Natural killer cell (primary cell): Measurements from ENCODE around the gene S100A4. TPM values are rescaled to one million over a fixed set of nuclear protein-coding genes. Genes with fewer than 3 reads are reported as not detected.

Experiments
- ATAC-seq, 3 donors: fragments of 150-1000 bp in 2 of 3; fragments of 200-7000 bp in 1 of 3; cut with Tn5 transposase; 1 replicate in 1 of 3; 2 replicates in 2 of 3; pipeline ENCODE4 v1.10.0; 2021; ENCODE audit warnings: mild to moderate bottlenecking in 2 of 3, moderate library complexity in 2 of 3
- DNase-seq, 2 donors: peaks; one replicate each; pipeline versions ENCODE4 v3.0.0 to v3.0.0-alpha.2; 2013 to 2021; ENCODE audit warnings: mixed read lengths in 1 of 2
- H3K27ac ChIP-seq: one replicate; pipeline ENCODE4 v1.5.1; 2013; ENCODE audit warnings: mild to moderate bottlenecking, low read length
- H3K27me3 ChIP-seq: one replicate; pipeline ENCODE4 v1.6.1; 2013; ENCODE audit warnings: low read length; ENCODE audit not compliant: control insufficient read depth, insufficient read depth
- H3K36me3 ChIP-seq: one replicate; pipeline ENCODE4 v1.6.1; 2013; ENCODE audit warnings: low read length; ENCODE audit not compliant: control insufficient read depth, insufficient read depth
- H3K4me1 ChIP-seq: one replicate; pipeline ENCODE4 v1.6.1; 2013; ENCODE audit warnings: low read length; ENCODE audit not compliant: control insufficient read depth, insufficient read depth
- H3K4me3 ChIP-seq: one replicate; pipeline ENCODE4 v1.5.1; 2013; ENCODE audit warnings: low read length
- H3K9me3 ChIP-seq: one replicate; pipeline ENCODE4 v1.6.1; 2013; ENCODE audit warnings: low read length; ENCODE audit not compliant: control insufficient read depth, insufficient read depth
- H3K27ac Mint-ChIP-seq, 2 donors: one replicate each; pipeline ENCODE4 v1.8.0; 2022; ENCODE audit warnings: mild to moderate bottlenecking in 2 of 2, mixed read lengths in 2 of 2, moderate library complexity in 1 of 2
- H3K27me3 Mint-ChIP-seq, 2 donors: one replicate each; pipeline ENCODE4 v1.8.0; 2022; ENCODE audit warnings: low read depth in 2 of 2, mixed read lengths in 2 of 2
- H3K36me3 Mint-ChIP-seq: one replicate; pipeline ENCODE4 v1.8.0; 2022; ENCODE audit warnings: mixed read lengths
- H3K4me1 Mint-ChIP-seq, 2 donors: one replicate each; pipeline ENCODE4 v1.8.0; 2022; ENCODE audit warnings: mixed read lengths in 2 of 2
- H3K4me3 Mint-ChIP-seq: one replicate; pipeline ENCODE4 v1.8.0; 2022; ENCODE audit warnings: mild to moderate bottlenecking, moderate library complexity, mixed read lengths
- H3K9me3 Mint-ChIP-seq, 2 donors: one replicate each; pipeline ENCODE4 v1.8.0; 2022; ENCODE audit warnings: mixed read lengths in 2 of 2
- CTCF ChIP-seq: fragments of 200-600 bp; IDR thresholded peaks from one replicate; pipeline ENCODE4 v1.8.0; 2022; ENCODE audit warnings: antibody characterized with exemption
- WGBS: methylation state at CpG from one replicate; pipeline ENCODE4 v1.1.7; 2013; ENCODE audit warnings: missing lambda C conversion rate; ENCODE audit not compliant: insufficient coverage; 5-methylcytosine and 5-hydroxymethylcytosine counted together
- intact Hi-C: fragments of 100-400 bp; cut with micrococcal nuclease; formaldehyde crosslinking; loops from one replicate; pipeline ENCODE4 v1.14.2; 2022
- total RNA-seq, 4 donors: library from RNA; stranded (reverse); fragments of 120-200 nt in 1 of 4; gene quantifications; one replicate each; pipeline versions ENCODE4 v1.2.3 to v1.2.4, GENCODE V29; 2013 to 2022

The S100A4 gene
- total RNA-seq, 3 donors from 2014 or later (not counting 1 experiment from before 2014, with no cell fraction given), result 509 to 689 (median 597) TPM

- intact Hi-C loops, result no loop called here
- ATAC-seq (no peak), DNase-seq (no peak)
- Mint-ChIP-seq H3K9me3 (no peaks in the 10 kb centered on the region), H3K27ac (no peak overlapping the region), H3K27me3 (no peaks in the 10 kb centered on the region), H3K36me3 (no peaks in the 10 kb centered on the region), H3K4me3 (no peak overlapping the region), H3K4me1 (peaks cover 0 to 6% of the 10 kb centered on the region in 2 donors)
- H3K36me3 ChIP-seq, result no peaks in the 10 kb centered on the region
- H3K4me3 ChIP-seq, result no peak overlapping the region
- WGBS, result 98% methylated on average over 5 of the region's 5 CpGs
- no peak overlapping the region for H3K27ac ChIP-seq
- H3K27me3 ChIP-seq, result no peaks in the 10 kb centered on the region
- H3K4me1 ChIP-seq, result peaks cover 3% of the 10 kb centered on the region
- no peaks in the 10 kb centered on the region for H3K9me3 ChIP-seq
- TF ChIP-seq CTCF, result no peak
Measured at GRCh38 chr1:153506386-153506785, 39.2 kb downstream of the S100A4 start.

DNA sequence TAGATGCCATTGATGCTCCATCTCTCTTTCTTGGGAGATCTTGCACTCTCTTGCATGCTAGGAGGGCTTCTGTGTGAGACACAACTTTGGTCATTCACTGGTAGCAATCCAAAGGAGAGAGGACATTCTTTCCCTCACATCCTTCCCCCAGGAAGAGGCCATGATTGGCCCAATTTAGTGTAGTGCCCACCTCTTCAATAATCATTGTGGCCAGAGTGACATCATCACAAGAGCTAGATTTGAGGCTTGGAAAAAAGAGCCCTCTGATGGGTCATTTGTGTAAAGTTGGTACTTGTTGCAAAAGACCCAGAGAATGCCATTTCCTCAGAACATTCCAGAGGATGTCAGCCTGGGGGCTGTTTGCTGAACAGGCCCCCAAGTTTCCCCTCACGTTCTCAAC is 40.0 kb downstream of the S100A4 start:
- H3K9me3 ChIP-seq, result no peaks in the 10 kb centered on the region
- H3K27ac ChIP-seq, result no peak overlapping the region
- intact Hi-C loops, result no loop called here
- no peak for TF ChIP-seq CTCF
- Mint-ChIP-seq H3K27ac (no peak overlapping the region), H3K36me3 (no peaks in the 10 kb centered on the region), H3K4me3 (no peak overlapping the region), H3K9me3 (no peaks in the 10 kb centered on the region), H3K27me3 (no peaks in the 10 kb centered on the region), H3K4me1 (no peaks in the 10 kb centered on the region)
- ATAC-seq (no peak), DNase-seq (no peak)
- no peaks in the 10 kb centered on the region for H3K27me3 ChIP-seq
- no peak overlapping the region for H3K4me3 ChIP-seq
- WGBS, result 90% methylated on average over 1 of the region's 1 CpG
- no peaks in the 10 kb centered on the region for H3K36me3 ChIP-seq
- no peaks in the 10 kb centered on the region for H3K4me1 ChIP-seq

GRCh38 chr1:153503766-153504165 is 41.8 kb downstream of the S100A4 start:
- no peaks in the 10 kb centered on the region for H3K36me3 Mint-ChIP-seq
- peaks cover 10 to 14% of the 10 kb centered on the region in 2 donors for H3K27me3 Mint-ChIP-seq
- 100% methylated on average over 1 of the region's 3 CpGs for WGBS
- H3K9me3 ChIP-seq, result no peaks in the 10 kb centered on the region
- H3K9me3 Mint-ChIP-seq, result no peaks in the 10 kb centered on the region
- no peak overlapping the region for H3K27ac Mint-ChIP-seq
- no peak for TF ChIP-seq CTCF
- no peaks in the 10 kb centered on the region for H3K4me1 Mint-ChIP-seq
- intact Hi-C loops, result no loop called here
- H3K4me3 ChIP-seq, result no peak overlapping the region
- ATAC-seq, result no peak
- no peaks in the 10 kb centered on the region for H3K36me3 ChIP-seq
- no peaks in the 10 kb centered on the region for H3K27me3 ChIP-seq
- no peak overlapping the region for H3K27ac ChIP-seq
- no peak for DNase-seq
- H3K4me1 ChIP-seq, result no peaks in the 10 kb centered on the region
- H3K4me3 Mint-ChIP-seq, result no peak overlapping the region

GRCh38 chr1:153498746-153499145 is 46.9 kb downstream of the S100A4 start:
- DNase-seq (no peak), ATAC-seq (no peak)
- H3K27ac ChIP-seq, result no peak overlapping the region
- 3% methylated on average over 2 of the region's 2 CpGs for WGBS
- H3K4me1 ChIP-seq, result peaks cover 5% of the 10 kb centered on the region
- Mint-ChIP-seq H3K9me3 (no peaks in the 10 kb centered on the region), H3K4me3 (no peak overlapping the region), H3K4me1 (no peaks in the 10 kb centered on the region), H3K36me3 (no peaks in the 10 kb centered on the region), H3K27ac (no peak overlapping the region), H3K27me3 (peaks cover 27 to 28% of the 10 kb centered on the region in 2 donors)
- no peaks in the 10 kb centered on the region for H3K36me3 ChIP-seq
- no peaks in the 10 kb centered on the region for H3K27me3 ChIP-seq
- no peak overlapping the region for H3K4me3 ChIP-seq
- no peak for TF ChIP-seq CTCF
- no peaks in the 10 kb centered on the region for H3K9me3 ChIP-seq
- intact Hi-C loops, result no loop called here
